A673 (cell line): ENCODE measurements around the gene TMEM72.

Experiments used
- EZH2 ChIP-seq: fragments of 200-600 bp; sonication (generic); IDR thresholded peaks from 2 replicates; pipeline ENCODE4 v1.6.1; 2017; ENCODE audit warnings: borderline replicate concordance, low read depth, mild to moderate bottlenecking, mixed read lengths, antibody characterized with exemption, low read length; ENCODE audit not compliant: poor library complexity, severe bottlenecking
- TF ChIP-seq, protein P1 (sequence below): fragments of 300-800, 200-600 bp; sonication (generic); conservative IDR thresholded peaks from 2 replicates; pipeline ENCODE4 v1.5.1; 2017; ENCODE audit warnings: low read depth, mild to moderate bottlenecking, antibody characterized with exemption, low read length, moderate library complexity, mixed read lengths

GRCh38 chr10:44888886-44889285 lies 22.3 kb upstream of the TMEM72 start:
- TF ChIP-seq, protein P1, sequence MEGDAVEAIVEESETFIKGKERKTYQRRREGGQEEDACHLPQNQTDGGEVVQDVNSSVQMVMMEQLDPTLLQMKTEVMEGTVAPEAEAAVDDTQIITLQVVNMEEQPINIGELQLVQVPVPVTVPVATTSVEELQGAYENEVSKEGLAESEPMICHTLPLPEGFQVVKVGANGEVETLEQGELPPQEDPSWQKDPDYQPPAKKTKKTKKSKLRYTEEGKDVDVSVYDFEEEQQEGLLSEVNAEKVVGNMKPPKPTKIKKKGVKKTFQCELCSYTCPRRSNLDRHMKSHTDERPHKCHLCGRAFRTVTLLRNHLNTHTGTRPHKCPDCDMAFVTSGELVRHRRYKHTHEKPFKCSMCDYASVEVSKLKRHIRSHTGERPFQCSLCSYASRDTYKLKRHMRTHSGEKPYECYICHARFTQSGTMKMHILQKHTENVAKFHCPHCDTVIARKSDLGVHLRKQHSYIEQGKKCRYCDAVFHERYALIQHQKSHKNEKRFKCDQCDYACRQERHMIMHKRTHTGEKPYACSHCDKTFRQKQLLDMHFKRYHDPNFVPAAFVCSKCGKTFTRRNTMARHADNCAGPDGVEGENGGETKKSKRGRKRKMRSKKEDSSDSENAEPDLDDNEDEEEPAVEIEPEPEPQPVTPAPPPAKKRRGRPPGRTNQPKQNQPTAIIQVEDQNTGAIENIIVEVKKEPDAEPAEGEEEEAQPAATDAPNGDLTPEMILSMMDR: no peak
- TF ChIP-seq EZH2: no peak
